Loucy (cell line): ENCODE measurements around the gene ZNF146.

Source experiments
- H2AFZ ChIP-seq: fragments of 200-600 bp; sonication (generic); 2 replicates; pipeline ENCODE4 v1.6.0; 2016; ENCODE audit warnings: antibody characterized with exemption, mild to moderate bottlenecking, low read length, moderate library complexity
- H3F3A ChIP-seq: fragments of 200-600 bp; 2 replicates; pipeline ENCODE4 v1.6.0; 2016; ENCODE audit warnings: antibody characterized with exemption, low read depth, mild to moderate bottlenecking
- H3K27me3 ChIP-seq: fragments of 200-600 bp; sonication (generic); 2 replicates; pipeline ENCODE4 v1.6.1; 2014; ENCODE audit warnings: low read length, mild to moderate bottlenecking; ENCODE audit not compliant: insufficient read depth, poor library complexity, severe bottlenecking
- H3K36me3 ChIP-seq: fragments of 200-600 bp; sonication (generic); 2 replicates; pipeline ENCODE4 v1.6.1; 2016; ENCODE audit warnings: low read length; ENCODE audit not compliant: insufficient read depth
- H3K4me1 ChIP-seq: fragments of 200-600 bp; sonication (generic); 2 replicates; pipeline ENCODE4 v1.5.1; 2014; ENCODE audit warnings: low read length, mild to moderate bottlenecking; ENCODE audit not compliant: insufficient read depth, poor library complexity, severe bottlenecking
- H3K4me2 ChIP-seq: fragments of 200-600 bp; sonication (generic); 2 replicates; pipeline ENCODE4 v1.6.0; 2014; ENCODE audit warnings: antibody characterized with exemption, low read length, low read depth, mild to moderate bottlenecking; ENCODE audit not compliant: poor library complexity, severe bottlenecking
- H3K4me3 ChIP-seq: fragments of 200-600 bp; sonication (generic); 2 replicates; pipeline ENCODE4 v1.5.1; 2014; ENCODE audit warnings: low read length, mild to moderate bottlenecking, mixed read lengths; ENCODE audit not compliant: poor library complexity, severe bottlenecking
- H3K79me2 ChIP-seq: fragments of 200-600 bp; sonication (generic); 2 replicates; pipeline ENCODE4 v1.6.1; 2014; ENCODE audit warnings: low read length; ENCODE audit not compliant: insufficient read depth
- H3K9ac ChIP-seq: fragments of 200-600 bp; sonication (generic); 2 replicates; pipeline ENCODE4 v1.6.0; 2014; ENCODE audit warnings: mild to moderate bottlenecking, low read depth, low read length, moderate library complexity; ENCODE audit not compliant: poor library complexity, severe bottlenecking
- H3K9me2 ChIP-seq: fragments of 200-600 bp; sonication (generic); replicated peaks from 2 replicates; pipeline ENCODE4 v1.6.1; 2016; ENCODE audit warnings: low read depth, low read length, mixed read lengths
- H3K9me3 ChIP-seq: fragments of 200-600 bp; sonication (generic); 2 replicates; pipeline ENCODE4 v1.6.1; 2014; ENCODE audit warnings: mild to moderate bottlenecking, antibody characterized with exemption, low read length, low read depth; ENCODE audit not compliant: insufficient read depth
- H4K20me1 ChIP-seq: fragments of 200-600 bp; sonication (generic); 2 replicates; pipeline ENCODE4 v1.6.0; 2014; ENCODE audit warnings: antibody characterized with exemption, low read length, mild to moderate bottlenecking; ENCODE audit not compliant: insufficient read depth, poor library complexity, severe bottlenecking
- CTCF ChIP-seq: fragments of 200-600 bp; sonication (generic); conservative IDR thresholded peaks from 2 replicates; pipeline ENCODE4 v1.5.1; 2014; ENCODE audit warnings: mild to moderate bottlenecking, antibody characterized with exemption, low read length
- EZH2phosphoT487 ChIP-seq: fragments of 200-600 bp; IDR thresholded peaks from 2 replicates; pipeline ENCODE4 v1.6.1; 2018; ENCODE audit warnings: antibody characterized with exemption, mild to moderate bottlenecking, moderate library complexity, borderline replicate concordance

The ZNF146 gene

GRCh38 chr19:36259211-36259610 is 44.3 kb downstream of the ZNF146 start:
- no peak overlapping the region for H2AFZ ChIP-seq
- no peak for TF ChIP-seq EZH2phosphoT487
- no peaks in the 10 kb centered on the region for H3K4me1 ChIP-seq
- H3F3A ChIP-seq: no peaks in the 10 kb centered on the region
- H3K4me3 ChIP-seq: no peak overlapping the region
- H3K27me3 ChIP-seq: no peaks in the 10 kb centered on the region
- no peaks in the 10 kb centered on the region for H4K20me1 ChIP-seq
- no peaks in the 10 kb centered on the region for H3K79me2 ChIP-seq
- no peak overlapping the region for H3K9ac ChIP-seq
- no peaks in the 10 kb centered on the region for H3K9me3 ChIP-seq
- H3K9me2 ChIP-seq: no peaks in the 10 kb centered on the region
- H3K36me3 ChIP-seq: no peaks in the 10 kb centered on the region
- no peak overlapping the region for H3K4me2 ChIP-seq

GRCh38 chr19:36265064-36265463 is 50.2 kb downstream of the ZNF146 start:
- Histone ChIP-seq H4K20me1 (no peaks in the 10 kb centered on the region), H3K4me2 (no peak overlapping the region), H3K9me2 (no peaks in the 10 kb centered on the region), H3K36me3 (no peaks in the 10 kb centered on the region), H3K9ac (no peak overlapping the region), H3K79me2 (no peaks in the 10 kb centered on the region), H3K9me3 (no peaks in the 10 kb centered on the region), H2AFZ (no peak overlapping the region), H3F3A (no peaks in the 10 kb centered on the region), H3K4me3 (no peak overlapping the region), H3K4me1 (no peaks in the 10 kb centered on the region), H3K27me3 (no peaks in the 10 kb centered on the region)
- TF ChIP-seq CTCF (no peak), EZH2phosphoT487 (no peak)

DNA sequence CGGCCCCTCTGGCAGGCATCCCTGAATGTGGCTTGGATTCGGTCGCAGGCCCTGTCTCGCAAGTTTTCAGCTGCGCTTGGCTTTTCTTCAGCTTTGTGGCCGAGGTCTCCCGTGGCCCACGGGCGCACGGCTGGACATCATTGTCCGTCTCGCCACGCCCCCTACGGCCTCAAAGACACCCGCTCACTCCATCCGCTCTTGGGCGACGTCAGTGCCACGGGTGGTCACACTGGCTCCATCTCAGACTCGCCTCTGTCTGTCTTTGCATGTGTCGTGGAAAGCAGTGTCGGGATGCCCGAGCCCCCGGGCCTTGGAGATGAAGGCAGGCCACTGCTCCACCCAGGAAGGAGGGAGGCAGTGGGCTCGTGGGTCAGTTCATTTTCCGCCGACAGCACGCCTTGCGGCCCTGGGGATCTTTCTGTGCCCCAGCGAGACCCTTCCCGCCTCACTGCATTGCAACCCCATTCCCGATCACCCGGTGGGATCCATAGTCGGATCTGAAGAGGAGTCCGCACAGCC is 51.0 kb downstream of the ZNF146 start:
- H3K27me3 ChIP-seq: no peaks in the 10 kb centered on the region
- no peaks in the 10 kb centered on the region for H3K4me1 ChIP-seq
- TF ChIP-seq EZH2phosphoT487: no peak
- TF ChIP-seq CTCF: no peak
- no peaks in the 10 kb centered on the region for H3K79me2 ChIP-seq
- H3K9me3 ChIP-seq: no peaks in the 10 kb centered on the region
- no peaks in the 10 kb centered on the region for H3K36me3 ChIP-seq
- H3K9me2 ChIP-seq: no peaks in the 10 kb centered on the region
- H4K20me1 ChIP-seq: no peaks in the 10 kb centered on the region
- H3K4me3 ChIP-seq: no peak overlapping the region
- no peak overlapping the region for H3K4me2 ChIP-seq
- no peaks in the 10 kb centered on the region for H3F3A ChIP-seq
- no peak overlapping the region for H2AFZ ChIP-seq
- H3K9ac ChIP-seq: no peak overlapping the region

DNA sequence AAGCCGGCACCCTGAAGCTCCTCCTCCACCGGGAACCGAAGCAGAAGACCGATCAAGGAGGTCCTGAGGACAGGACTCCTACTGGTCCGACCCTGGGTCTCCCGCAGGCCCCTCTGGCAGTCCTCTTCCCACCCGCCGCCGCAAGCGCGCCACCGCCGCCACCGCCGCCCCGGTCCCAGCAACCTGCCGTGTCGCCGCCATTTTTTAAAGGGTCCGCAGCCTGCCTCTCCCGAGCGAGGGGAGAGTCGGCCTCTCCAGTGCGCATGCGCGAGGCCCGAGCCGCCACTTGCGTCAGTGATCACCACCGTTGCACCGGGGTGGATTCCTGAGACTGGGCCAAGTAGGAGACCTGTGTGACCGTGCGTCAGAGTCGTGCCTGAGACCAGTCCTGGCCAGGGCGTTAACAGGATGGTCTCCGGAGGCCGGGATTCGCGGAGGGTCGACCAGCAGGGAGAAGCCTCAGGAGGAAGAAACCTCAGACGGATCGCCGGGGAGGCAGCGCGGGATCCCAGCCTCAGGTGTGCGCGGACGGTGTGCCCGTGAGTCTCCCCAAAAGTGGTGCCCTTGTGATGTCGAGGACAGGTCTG is 51.6 kb downstream of the ZNF146 start:
- TF ChIP-seq CTCF: no peak
- no peak for TF ChIP-seq EZH2phosphoT487
- no peaks in the 10 kb centered on the region for H3K9me2 ChIP-seq

More for the DNA sequence above, 51.6 kb downstream of the ZNF146 start:
- H3K9ac ChIP-seq: no peak overlapping the region
- H3K4me2 ChIP-seq: no peak overlapping the region
- H3K27me3 ChIP-seq: no peaks in the 10 kb centered on the region
- H3K36me3 ChIP-seq: no peaks in the 10 kb centered on the region
- H4K20me1 ChIP-seq: no peaks in the 10 kb centered on the region
- no peaks in the 10 kb centered on the region for H3K9me3 ChIP-seq
- H3F3A ChIP-seq: no peaks in the 10 kb centered on the region
- no peaks in the 10 kb centered on the region for H3K79me2 ChIP-seq
- H3K4me1 ChIP-seq: no peaks in the 10 kb centered on the region
- H2AFZ ChIP-seq: no peak overlapping the region
- no peak overlapping the region for H3K4me3 ChIP-seq
